Measurements from ENCODE around the gene KLF13.

Gene KLF13

DNA sequence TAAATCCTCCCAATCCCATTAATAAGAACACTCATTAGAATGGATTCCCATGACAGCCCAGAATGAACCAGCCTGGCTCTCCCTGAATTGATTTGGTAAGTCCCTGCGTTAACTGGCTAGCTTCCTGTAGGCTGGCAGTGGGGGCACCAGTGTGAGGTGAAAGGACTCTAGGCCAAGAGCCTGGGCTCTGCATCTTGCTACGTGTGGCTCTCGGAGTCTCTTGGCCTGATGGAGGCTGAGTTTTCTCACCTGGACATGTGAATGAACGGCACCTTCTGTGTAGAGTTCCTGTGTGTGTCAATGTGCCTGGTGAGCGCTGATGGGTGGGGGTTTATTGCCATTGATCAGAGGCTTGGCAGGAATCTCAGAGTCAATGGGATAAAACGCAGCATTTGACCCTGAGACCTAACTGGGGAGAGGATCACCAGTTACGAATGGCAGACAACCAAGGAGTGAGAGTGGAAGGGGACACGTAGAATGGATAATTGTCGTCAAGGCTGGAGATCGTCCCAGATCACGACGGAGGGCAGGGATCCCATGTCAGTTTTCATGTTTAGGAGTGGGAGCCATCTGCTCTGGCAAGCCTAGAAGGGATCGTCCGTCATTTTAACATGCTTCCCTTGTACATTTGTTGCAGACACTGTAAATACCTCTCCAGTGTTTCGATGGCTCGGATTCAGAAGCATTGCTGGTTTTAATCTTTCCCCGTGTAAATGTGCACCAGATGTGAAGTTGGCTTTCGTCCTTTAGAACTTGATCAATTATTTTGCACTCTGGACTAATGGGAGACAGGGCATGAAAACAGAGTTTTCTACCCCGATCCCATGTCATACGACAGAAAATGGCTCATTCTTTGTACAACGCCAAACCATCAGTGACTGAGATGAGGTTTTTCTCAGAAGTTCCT lies 9.0 kb upstream of the KLF13 start:
- DNase-seq: no peak

DNA sequence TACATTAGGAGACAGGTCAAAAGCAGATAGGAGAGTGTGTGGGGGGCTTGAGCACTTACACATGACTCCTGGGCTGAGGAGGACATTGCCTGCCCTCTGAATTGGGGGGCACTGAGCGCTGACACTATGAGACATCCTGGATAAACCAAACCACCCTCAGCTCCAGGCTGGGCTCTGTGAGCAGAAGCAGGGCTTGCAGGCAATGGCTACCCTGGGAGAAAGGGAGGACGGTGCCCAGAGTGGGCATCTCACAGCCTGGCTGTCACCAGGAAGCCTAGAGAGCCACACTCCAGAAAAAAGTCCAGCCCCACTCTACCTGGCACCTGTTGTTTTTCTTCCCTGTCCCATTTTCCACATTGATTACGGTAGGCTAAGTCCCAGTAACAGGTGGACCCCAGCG lies 8.2 kb upstream of the KLF13 start:
- no peak for DNase-seq

DNA sequence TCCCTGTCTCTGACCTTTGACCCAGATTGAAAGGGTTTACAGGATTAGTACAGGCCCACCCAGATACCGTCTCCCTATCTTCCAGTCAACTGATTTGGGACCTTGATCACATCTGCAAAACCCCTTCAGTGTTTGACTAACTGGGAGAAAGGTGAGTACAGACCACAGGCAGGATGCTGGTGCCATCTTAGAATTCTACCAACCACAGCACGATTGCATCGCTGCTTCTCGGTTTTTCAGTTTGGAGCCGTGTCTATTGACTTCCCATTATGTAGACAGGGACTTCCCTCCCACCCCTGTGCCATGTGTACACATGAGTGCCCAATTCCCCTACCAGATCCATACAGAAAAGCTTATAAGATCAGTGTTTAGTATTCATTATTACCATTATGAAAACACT lies 6.6 kb upstream of the KLF13 start:
- no peak for DNase-seq

DNA sequence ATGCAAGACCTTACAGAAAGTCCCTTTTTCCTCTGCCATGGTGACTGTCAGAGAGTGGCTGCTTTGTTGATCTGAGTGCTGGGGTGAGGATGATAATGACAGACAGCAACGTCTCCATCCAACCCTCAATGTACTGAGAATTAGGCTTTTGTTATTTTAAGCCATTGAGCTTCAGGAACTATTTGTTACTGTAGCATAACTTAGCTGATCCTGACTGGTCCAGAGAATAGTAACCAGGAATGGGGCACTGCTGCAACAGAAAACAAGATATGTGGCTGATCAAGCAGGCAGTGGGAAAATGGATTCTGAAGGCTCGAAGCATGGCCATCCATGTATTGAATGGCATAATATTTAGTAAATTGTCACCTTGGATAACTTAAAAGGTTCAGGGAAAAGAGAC lies 5.2 kb upstream of the KLF13 start:
- no peak for DNase-seq

DNA sequence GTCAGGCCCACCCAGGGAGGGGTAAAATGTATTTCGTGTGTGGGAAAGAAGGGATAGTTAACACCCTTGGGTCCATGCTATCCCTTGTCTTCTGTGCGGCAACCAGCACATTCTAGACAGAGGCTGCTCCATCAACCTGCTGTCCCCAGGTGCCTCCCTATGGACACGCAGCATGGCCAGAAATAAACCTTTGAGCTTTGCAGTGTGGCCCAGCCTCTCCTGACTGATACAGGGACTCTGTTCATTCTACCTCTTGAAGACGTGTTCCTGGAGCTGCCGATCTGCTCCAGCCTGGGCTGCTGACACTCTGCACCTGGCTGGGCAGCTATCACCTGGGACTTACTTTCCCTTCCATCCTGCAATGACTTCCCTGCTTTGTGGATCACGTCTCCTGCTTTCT lies 4.1 kb upstream of the KLF13 start:
- DNase-seq: no peak

DNA sequence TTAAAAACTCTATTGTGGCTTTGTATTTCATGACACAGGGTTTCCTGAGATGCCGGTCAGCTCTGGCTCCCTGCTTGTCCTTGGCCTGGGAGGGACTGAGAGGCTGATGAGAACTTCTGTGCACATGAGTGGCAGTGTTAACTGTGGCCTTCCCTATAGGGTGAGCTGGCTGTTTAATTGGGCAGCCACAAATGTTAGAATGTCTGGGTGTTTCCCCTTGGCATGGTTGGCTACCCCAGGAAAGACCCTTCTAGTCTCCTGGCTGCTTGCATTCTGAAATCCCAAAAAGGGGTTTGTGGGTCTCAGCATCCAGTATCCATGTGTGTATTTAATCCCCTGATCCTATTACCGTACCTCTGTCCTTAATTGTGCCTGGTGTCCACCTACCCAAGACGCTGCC lies 3.0 kb upstream of the KLF13 start:
- no peak for DNase-seq

DNA sequence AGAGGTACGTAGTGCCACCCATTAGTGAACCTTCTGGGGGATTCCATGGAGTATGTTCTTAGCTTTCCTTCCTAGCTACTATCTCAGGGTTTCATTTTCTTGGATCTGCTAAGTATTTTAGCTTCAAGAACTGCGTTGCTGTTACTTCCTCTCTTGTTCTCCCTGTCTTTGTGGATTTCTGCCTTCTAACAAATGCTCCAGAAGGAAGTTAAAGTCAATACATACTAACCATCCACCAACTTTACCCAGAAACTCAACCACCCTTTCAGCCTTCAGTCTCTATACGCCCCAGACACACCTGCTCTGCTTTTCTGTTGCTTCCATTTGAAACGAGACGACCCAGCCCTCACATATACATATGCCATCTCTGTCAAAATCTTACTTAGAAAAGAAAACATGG lies 2.4 kb upstream of the KLF13 start:
- DNase-seq: no peak

DNA sequence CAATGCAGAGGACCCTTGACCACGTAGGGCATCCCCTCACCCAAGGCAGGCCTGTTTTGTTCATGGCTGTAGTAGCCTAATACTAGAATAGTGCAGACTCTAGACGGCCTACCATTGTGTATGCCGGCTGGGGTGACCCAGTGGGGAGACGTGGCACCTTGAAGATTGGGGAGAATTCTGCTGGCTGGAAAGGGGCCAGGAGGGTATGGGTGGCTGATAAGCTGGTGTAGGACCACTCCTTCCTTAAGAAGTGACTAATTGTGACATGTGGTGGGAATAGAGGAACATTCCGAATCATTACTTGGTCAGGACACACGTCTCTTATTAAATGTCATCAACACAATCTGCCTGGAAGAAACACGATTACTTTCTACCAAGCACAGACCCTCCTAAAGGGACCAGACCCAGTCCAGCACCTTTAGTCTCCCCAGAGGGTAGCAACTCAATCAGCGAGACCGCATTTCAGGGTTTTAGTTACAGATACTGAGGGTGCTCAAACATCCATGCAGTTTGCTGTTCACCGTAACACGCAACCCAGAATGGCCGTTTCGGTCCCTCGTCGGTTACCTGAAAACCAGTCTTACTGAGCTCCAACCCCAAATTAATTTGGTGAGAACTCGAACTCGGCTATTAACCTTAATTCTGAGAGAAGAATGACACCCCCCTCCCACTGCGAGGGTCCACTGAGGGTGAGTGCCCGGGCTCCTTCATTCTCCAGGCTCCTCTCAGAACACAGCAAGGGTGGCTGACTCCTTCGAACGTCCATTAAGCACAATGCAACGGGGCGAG lies 1.6 kb upstream of the KLF13 start:
- no peak for DNase-seq

DNA sequence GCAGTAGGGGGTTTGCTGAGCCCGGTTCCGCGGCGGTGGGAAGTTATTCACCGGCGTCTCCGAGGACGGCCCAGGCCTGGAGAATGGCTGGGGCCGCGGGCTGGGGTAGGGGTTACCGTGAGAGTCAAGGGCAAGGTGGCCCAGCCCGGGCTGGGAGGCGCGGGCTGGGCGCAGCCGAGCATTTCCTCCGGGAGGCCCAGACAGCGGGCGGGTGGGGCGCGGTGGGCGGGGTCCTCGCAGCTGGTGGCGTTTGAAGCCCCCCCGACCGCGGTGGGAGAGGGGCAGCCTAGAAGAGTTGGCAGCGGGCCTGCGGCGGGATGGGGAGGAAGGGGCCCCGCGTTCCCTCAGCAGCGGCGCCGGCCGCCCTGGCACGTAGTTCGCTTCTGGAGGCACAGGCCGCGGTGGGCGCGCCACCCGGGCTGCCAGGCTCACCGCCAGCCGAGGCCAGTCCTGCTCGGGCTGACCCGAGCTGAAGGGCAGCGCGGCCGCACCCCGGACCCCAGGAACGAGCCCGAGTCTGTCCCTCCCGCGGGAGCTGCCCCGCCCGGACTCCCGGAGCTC lies 960 bp upstream of the KLF13 start:
- peak; percentile 38 for DNase-seq

DNA sequence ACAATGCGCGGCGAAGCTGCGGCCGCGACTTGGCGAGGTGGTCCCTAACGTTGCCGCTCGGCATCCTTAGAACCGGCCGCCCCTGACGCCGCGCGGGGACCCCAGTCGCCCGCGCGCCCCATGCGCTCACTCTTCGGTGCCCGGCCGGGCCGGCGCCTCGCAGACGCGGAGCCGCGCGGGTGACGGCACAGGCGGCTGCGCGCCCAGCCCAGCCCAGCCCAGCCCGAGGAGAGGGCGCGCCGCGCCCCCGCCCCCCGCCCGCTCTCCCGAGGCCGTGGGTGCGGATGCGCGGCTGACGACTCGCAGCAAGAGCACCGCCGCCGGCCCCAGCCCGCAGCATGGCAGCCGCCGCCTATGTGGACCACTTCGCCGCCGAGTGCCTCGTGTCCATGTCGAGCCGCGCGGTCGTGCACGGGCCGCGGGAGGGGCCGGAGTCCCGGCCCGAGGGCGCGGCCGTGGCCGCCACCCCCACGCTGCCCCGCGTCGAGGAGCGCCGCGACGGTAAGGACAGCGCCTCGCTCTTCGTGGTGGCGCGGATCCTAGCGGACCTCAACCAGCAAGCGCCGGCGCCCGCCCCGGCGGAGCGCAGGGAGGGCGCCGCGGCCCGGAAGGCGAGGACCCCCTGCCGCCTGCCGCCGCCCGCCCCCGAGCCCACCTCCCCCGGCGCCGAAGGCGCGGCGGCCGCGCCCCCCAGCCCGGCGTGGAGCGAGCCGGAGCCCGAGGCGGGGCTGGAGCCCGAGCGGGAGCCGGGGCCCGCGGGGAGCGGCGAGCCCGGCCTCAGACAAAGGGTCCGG lies 437 bp downstream of the KLF13 start:
- DNase-seq: peak; percentile 69

DNA sequence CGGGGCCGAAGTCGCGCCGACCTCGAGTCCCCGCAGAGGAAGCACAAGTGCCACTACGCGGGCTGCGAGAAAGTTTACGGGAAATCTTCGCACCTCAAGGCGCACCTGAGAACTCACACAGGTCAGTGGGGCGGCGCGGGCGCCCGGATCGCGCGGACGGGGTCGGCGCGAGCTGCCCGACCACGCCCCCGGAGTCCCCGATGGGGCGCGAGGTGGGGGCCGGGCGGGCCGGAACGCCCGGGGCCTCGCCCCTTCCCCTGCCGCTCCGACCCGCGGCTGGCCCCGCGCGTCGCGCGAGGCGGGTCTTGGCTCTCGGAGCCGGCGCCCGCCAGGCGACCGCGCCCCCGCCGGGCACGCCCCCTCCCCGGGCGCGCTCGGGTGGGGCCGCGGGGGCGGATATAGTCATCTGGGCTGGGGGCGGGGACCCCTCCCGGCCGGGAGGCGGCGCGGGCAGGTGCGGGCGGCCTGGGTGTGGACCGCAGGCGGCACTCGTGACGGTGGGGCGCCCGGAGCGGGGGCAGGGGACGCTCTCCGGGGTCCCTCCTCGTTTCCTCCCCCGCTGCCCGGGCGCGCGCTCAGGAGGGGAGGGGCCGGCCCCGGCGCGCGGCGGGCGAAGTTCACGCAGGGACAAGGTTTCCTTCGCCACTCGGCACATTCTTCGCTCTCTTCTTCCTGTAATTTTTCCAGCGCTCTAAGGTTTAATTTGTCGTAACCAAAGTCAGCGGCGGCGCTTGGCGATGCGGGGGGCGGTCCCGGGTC lies 1.2 kb downstream of the KLF13 start:
- DNase-seq: peak; percentile 46

DNA sequence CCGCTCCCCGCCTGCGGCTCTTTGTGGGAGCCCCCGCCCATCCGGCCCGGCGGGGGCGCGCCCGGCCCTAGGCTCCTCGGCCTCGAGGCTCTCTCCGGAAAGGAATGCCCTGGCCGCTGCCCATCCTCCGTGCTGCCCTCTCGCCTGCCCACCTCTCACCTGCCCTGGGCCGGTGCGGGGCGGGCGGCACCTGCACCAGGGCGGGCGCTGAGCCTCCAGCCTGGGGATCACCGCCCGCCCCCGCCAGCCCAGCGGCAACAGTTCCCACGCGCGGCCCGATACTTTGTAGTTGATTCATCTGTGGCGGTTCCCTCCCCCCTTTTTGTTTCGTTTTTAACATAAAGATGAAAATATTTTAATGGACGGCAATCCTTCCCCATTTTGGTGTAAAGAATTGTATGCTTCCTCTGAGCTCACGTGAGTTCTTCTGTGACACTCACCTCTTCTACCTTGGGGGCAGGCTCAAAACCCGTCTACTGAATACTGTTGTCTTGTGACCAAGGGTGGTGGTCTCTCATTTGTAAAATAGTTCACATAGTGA lies 1.9 kb downstream of the KLF13 start:
- DNase-seq: peak; percentile 83

DNA sequence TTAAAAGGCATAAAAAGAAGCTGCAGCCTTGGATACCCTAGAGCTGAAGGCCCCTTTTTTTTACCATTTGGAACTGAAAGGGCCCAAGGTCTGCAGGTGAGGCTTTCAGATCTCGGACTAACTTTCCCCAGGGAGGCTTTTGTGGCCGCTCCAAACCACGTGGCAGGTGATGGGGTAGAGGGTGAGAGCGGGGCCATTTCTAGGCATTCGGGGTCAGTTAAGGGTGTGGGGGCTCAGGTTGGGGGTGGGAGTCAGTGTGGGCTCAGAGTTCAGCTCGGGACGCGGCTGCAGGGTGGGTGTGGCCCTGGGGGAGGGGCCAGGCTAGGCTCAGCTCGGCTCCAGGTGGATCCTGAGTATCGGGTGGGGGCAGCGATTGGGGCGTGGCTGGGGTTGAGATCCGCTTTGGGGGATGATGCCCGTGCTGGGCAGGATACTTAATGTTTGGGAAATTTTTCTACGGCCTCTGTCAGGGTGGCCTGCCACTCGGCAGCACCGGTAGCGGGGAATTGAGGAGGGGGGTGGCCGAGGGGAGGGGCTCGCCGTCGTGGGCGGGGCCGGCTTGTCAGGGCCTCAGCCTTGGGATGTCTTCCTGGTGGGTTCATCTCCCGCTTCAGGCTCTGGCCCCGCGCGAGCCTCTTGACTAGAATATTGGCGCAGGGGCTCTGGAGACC lies 2.5 kb downstream of the KLF13 start:
- peak; percentile 25 for DNase-seq

DNA sequence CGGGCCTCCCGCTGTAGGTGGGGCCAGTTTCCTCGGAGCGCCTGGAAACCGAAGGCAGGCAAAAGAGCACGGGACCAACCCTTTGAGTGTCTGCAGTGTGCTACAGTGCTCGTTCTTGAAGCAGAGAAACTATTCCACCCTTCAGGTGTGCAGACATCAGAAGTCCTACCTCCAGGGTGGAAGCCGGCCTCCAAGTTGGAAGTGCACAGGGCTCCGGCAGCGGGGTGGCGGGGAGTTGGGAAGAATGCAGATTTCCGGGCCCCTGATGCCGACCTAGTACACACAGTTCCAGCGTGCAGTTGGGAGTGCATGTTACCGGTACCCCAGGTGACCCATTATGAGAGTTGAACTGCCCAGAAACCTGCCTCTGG lies 3.0 kb downstream of the KLF13 start:
- DNase-seq: no peak

DNA sequence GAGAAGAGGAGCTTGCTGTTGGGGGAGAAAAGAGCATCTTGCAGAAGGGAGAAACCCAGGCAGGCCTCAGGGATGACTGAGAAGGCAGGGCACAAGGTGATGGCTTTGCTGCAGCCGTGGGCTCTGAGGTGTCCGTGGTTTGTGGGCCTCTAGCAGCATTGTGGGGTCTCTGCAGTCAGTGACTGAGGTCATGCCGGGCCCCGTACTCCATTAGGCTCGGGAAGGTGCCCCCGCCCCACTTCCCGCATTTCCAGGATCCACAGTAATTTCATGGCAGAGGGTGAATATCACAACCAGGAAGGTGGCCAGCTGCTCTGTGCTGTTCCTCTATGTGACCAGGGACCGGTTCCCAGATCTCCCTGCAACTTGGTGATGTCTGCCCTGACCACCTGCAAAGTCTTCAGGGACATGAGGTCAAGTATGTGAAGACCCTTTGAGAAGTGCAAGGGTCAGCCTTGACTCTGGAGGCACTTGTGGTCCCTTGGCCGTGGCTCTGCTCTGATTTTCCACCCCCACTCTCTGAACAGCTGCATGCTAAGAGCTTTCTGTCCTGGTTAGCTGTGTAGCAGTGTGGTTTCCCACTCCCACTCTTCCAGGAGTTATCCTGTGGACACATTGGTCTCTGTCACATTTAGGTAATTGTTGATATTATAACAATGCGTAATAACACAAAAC lies 3.6 kb downstream of the KLF13 start:
- DNase-seq: no peak

DNA sequence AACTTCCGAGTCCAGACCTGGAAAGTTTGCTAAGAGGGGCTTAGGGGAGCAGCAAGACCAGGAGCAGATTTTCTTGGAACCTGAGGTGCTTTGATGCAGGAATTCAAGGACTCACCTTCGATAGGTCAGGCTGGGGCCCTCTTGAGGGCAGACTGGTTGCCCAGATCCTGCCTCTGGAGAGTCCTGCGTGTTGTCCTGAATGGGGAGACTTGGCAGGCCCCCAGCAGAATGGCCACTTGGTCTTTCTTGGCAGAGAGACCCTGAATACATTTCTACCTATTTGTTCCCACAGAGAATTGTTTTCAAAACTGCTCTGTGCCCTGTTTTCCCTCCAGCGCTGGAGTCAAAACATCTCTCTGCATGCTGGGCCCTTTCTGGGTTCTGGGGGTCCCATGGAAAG lies 4.2 kb downstream of the KLF13 start:
- DNase-seq: no peak

DNA sequence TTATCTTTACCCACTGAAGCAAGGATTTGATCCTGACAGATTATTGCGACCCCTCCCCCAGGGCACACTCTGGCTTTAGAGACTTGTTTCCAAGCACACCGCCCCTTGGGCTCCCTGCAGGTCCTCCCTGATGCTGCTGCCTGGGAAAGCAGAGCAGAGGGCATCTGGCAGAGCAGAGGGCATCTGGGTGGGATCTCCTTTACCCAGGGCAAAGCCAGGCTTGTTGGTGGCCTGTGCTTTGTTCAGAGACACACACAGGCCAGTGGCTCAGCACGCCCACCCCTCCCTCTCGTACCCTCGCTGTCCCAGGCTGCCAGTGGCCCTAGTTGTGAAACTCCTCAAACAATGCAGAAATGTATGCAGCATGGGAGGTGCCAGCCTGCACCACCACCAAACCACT lies 4.8 kb downstream of the KLF13 start:
- DNase-seq: no peak

DNA sequence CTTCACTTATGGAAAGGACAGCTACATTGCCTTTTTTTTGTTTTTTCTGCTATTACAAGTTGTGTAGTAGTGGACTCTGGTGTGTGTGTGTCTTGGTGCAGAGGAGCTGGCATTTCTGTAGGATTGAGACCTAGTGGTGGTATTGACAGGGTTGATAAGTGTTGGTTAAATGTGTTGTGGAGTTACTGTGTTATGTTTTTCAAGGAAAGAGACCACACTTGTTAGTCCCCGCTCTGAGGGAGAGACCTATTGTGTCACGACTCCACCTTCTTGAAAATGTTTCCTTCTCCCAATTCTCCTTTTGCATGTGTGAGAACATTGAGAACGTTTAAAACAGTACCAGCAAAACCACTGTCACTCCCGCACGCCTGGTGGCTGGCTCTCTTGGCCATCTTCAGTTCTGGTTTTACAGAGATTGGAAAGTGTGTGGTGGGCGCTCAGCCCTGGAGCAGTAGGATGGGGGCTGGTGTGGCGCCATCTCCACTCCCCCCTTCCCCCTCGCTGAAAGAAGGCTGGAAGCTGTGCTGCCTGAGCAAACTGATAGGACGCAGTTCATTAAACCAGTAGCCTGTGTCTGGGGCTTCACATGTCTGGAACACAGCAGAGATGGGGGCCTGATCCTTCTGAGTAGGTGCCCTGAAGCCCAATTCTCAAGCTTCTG lies 5.5 kb downstream of the KLF13 start:
- DNase-seq: no peak

DNA sequence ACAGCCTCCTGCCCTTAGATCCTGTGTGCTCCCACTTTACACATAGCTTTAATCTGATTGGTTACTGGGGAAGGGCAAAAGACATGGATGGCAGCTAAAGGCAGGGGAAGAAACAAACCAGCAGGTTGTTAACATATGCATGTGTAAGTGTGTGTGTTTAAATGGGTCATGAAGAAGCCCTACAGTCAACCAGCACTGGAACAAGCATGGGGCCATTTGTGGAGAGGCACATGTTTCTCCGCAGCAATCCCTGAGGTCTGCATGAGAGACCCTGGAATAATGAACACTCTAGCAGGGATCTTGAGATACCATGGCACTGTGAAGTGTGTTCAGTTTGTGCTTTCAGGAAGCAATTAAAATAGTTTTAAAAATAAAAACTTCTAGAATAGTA lies 6.0 kb downstream of the KLF13 start:
- DNase-seq: no peak

DNA sequence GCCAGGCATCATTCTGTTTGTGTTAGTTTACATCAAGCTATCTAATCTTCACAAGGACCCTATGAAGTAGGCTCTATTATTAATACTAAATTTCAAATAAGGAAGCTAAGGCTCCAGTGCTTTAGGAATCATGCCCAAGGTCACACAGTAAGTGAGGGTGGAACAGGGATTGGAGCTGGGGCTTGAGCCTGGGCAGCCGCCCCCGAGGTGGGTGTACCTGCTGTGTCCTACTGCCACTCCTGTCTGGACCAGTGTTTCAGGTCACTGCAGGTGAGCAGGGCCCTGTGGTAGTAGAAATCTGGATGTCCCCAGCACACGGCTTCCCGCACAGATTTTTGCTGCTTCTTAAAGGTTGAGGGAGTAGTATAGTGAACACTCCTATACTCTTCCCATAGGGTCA lies 6.5 kb downstream of the KLF13 start:
- DNase-seq: no peak
